Left lung (tissue), 10 donors: Measurements from ENCODE around the gene CD276. TPM values are rescaled to one million over a fixed set of nuclear protein-coding genes. Genes with fewer than 3 reads are reported as not detected.

Source experiments
- ATAC-seq: fragments of 200-7000 bp; cut with Tn5 transposase; one replicate; pipeline ENCODE4 v1.9.1; 2020; ENCODE audit warnings: moderate library complexity
- DNase-seq, 4 donors: peaks; one replicate each; pipeline ENCODE4 v3.0.0-alpha.2; 2013 to 2020
- H3K27ac ChIP-seq, 2 donors: fragments of 200-600 bp; sonication (generic) in 1 of 2; one replicate each; pipeline versions ENCODE4 v1.5.0 to v1.8.0; 2020 to 2021
- H3K27me3 ChIP-seq, 2 donors: fragments of 200-600 bp; sonication (generic) in 1 of 2; one replicate each; pipeline versions ENCODE4 v1.5.0 to v1.8.0; 2020 to 2021
- H3K36me3 ChIP-seq, 2 donors: fragments of 200-600 bp; sonication (generic) in 1 of 2; one replicate each; pipeline versions ENCODE4 v1.5.0 to v1.8.0; 2020 to 2021
- H3K4me1 ChIP-seq, 2 donors: fragments of 200-600 bp; one replicate each; pipeline ENCODE4 v1.8.0; 2021
- H3K4me3 ChIP-seq, 2 donors: fragments of 200-600 bp; sonication (generic) in 1 of 2; one replicate each; pipeline versions ENCODE4 v1.5.0 to v1.8.0; 2020 to 2021; ENCODE audit warnings: mild to moderate bottlenecking in 1 of 2
- H3K9me3 ChIP-seq, 2 donors: fragments of 200-600 bp; sonication (generic) in 1 of 2; one replicate each; pipeline versions ENCODE4 v1.5.0 to v1.8.0; 2020 to 2021
- intact Hi-C, 2 donors: fragments of 100-400 bp; cut with DNase I; formaldehyde crosslinking; loops; one replicate each; pipeline versions ENCODE4 v1.11.2 to v1.14.2; 2022
- polyA plus RNA-seq, 6 donors: library from polyadenylated mRNA; unstranded; fragments of 120-200 nt; gene quantifications; one replicate each; pipeline ENCODE4 v1.2.1, GENCODE V29; 2013; ENCODE audit not compliant: insufficient read length in 6 of 6
- total RNA-seq, 2 donors: library from RNA; stranded (reverse); fragmentation: NEBNext Ultra II Directional; extraction: Animal tissue kit (Norgen Biotek cat#: 25700); gene quantifications; one replicate each; pipeline ENCODE4 v1.2.1, GENCODE V29; 2021
- TF ChIP-seq, protein P1 (sequence below), 2 donors: fragments of 200-600 bp; sonication (generic) in 1 of 2; IDR thresholded peaks; one replicate each; pipeline versions ENCODE4 v1.5.0 to v1.8.0; 2021; ENCODE audit warnings: antibody characterized with exemption in 2 of 2
- donor health status: DM: no; HTN: yes; CAD: no.
- donor health status: DM: no; HTN: no; CAD: no.

CD276 gene
- total and polyA plus RNA-seq, 8 donors, result 71.9 to 185 (median 156) TPM

GRCh38 chr15:73679180-73679579, 5.0 kb upstream of the CD276 start:
- DNase-seq, result no peak
- H3K27ac ChIP-seq, result no peak overlapping the region
- ATAC-seq, result no peak
- no peaks in the 10 kb centered on the region for H3K36me3 ChIP-seq
- H3K27me3 ChIP-seq, result peaks cover 0 to 21% of the 10 kb centered on the region in 2 donors
- no peaks in the 10 kb centered on the region for H3K9me3 ChIP-seq
- peaks cover 3 to 10% of the 10 kb centered on the region in 2 donors for H3K4me1 ChIP-seq
- intact Hi-C loops, result no loop called here
- TF ChIP-seq, protein P1, sequence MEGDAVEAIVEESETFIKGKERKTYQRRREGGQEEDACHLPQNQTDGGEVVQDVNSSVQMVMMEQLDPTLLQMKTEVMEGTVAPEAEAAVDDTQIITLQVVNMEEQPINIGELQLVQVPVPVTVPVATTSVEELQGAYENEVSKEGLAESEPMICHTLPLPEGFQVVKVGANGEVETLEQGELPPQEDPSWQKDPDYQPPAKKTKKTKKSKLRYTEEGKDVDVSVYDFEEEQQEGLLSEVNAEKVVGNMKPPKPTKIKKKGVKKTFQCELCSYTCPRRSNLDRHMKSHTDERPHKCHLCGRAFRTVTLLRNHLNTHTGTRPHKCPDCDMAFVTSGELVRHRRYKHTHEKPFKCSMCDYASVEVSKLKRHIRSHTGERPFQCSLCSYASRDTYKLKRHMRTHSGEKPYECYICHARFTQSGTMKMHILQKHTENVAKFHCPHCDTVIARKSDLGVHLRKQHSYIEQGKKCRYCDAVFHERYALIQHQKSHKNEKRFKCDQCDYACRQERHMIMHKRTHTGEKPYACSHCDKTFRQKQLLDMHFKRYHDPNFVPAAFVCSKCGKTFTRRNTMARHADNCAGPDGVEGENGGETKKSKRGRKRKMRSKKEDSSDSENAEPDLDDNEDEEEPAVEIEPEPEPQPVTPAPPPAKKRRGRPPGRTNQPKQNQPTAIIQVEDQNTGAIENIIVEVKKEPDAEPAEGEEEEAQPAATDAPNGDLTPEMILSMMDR (IDR thresholded peaks at IDR 0.05), result no peak
- H3K4me3 ChIP-seq, result no peak overlapping the region

- intact Hi-C loops, result no loop called here
Measured at GRCh38 chr15:73679964-73680363, 4.2 kb upstream of the CD276 start.

DNA sequence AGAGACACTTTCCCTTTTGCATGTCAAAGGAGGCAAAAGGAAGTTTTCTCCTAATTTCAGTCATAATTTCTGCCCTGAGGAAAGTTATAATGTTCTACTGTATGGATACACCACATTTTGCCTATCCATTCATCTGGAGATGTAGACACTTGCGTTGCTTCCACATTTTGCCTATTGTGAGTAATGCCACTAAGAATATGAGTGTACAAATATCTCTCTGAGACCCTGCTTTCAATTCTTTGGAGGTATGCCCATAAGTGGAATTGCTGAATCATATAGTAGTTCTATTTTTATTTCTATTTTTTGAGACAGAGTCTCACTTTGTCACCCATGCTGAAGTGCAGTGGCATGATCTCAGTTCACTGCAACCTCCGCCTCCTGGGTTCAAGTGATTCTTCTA, 3.6 kb upstream of the CD276 start:
- H3K36me3 ChIP-seq, result no peaks in the 10 kb centered on the region
- DNase-seq, result no peak
- no peaks in the 10 kb centered on the region for H3K9me3 ChIP-seq
- no peak overlapping the region for H3K4me3 ChIP-seq
- TF ChIP-seq, protein P1 (IDR thresholded peaks at IDR 0.05), result no peak
- peaks cover 6 to 14% of the 10 kb centered on the region in 2 donors for H3K4me1 ChIP-seq
- intact Hi-C loops, result no loop called here
- no peak for ATAC-seq
- peaks cover 0 to 32% of the 10 kb centered on the region in 2 donors for H3K27me3 ChIP-seq
- no peak overlapping the region for H3K27ac ChIP-seq

More at GRCh38 chr15:73679964-73680363, 4.2 kb upstream of the CD276 start:
- no peak for ATAC-seq
- DNase-seq, result no peak
- Histone ChIP-seq H3K4me3 (no peak overlapping the region), H3K27ac (no peak overlapping the region), H3K9me3 (no peaks in the 10 kb centered on the region), H3K4me1 (peaks cover 3 to 13% of the 10 kb centered on the region in 2 donors), H3K27me3 (peaks cover 0 to 29% of the 10 kb centered on the region in 2 donors), H3K36me3 (no peaks in the 10 kb centered on the region)
- TF ChIP-seq, protein P1 (IDR thresholded peaks at IDR 0.05), result no peak

DNA sequence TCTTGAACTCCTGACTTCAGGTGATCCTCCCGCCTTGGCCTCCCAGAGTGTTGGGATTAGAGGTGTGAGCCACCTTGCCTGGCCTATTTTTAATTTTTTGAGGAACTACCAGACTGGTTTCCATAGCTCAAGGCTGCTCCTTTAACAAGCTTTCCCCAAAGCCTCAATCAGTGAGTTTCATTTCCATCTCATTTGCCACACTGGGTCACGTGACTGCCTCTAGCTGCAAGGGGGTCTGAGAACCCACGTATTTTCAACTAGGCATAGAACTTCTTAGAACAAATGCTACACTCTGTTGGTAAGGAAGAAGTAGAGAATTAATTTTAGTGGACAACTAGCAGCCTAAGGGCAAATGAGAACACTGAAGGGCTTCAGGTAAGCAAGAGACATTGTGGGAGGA, 3.1 kb upstream of the CD276 start:
- Histone ChIP-seq H3K4me1 (peaks cover 12 to 19% of the 10 kb centered on the region in 2 donors), H3K9me3 (no peaks in the 10 kb centered on the region), H3K4me3 (no peak overlapping the region), H3K36me3 (no peaks in the 10 kb centered on the region), H3K27me3 (peaks cover 0 to 38% of the 10 kb centered on the region in 2 donors), H3K27ac (no peak overlapping the region)
- ATAC-seq (no peak), DNase-seq (no peak)
- intact Hi-C loops, result no loop called here
- TF ChIP-seq, protein P1 (IDR thresholded peaks at IDR 0.05), result no peak

DNA sequence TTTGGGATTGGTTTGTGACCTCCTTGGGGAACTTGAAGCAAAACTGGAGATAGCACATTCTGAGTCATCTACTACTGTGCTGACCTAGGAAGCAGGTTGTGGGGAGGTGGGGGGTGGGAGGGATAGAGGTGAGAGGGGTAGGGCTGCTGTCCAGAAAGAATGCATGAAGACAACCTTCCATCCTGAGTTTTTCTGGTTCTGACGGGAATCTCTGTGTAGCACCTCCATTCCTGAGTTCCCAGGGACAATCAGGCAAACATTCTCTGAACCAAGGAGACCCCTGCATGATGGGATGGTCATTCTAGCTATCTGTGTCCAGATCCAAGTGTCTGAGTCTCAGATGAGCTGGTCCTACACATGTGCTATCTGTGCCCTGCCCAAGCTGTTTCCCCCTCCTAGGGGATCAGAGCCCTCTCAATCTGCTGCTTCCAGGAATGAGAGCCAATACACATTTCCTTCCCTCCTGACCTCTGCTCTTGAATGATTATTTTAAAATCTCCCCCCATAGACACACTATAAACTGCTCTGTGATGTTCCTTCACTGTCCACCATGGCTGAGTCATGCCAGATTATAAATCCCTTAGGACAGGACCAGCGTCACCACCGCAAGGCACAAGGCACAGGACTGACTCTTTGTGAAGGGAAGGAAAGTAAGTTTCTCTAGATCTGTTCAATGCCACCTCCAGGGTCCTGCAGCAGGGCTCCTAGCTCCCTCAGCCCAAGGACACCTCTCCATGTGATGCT, 2.2 kb upstream of the CD276 start:
- H3K4me3 ChIP-seq, result no peak overlapping the region
- H3K9me3 ChIP-seq, result no peaks in the 10 kb centered on the region
- DNase-seq, result no peak
- no peak overlapping the region for H3K27ac ChIP-seq
- intact Hi-C loops, result no loop called here
- no peak for ATAC-seq
- peaks cover 21 to 28% of the 10 kb centered on the region in 2 donors for H3K4me1 ChIP-seq
- H3K36me3 ChIP-seq, result no peaks in the 10 kb centered on the region
- peaks cover 0 to 43% of the 10 kb centered on the region in 2 donors for H3K27me3 ChIP-seq
- TF ChIP-seq, protein P1 (IDR thresholded peaks at IDR 0.05), result no peak
